ENCODE measurements around the gene STRIT1.
A peak's percentile ranks its signal among the peaks of the same experiment; 100 is the strongest.
"Not testable (repeated sequence)": the region's sequence is repeated elsewhere in the genome, so short reads cannot be mapped to it uniquely, and the experiment has no call there.

Gene STRIT1

DNA sequence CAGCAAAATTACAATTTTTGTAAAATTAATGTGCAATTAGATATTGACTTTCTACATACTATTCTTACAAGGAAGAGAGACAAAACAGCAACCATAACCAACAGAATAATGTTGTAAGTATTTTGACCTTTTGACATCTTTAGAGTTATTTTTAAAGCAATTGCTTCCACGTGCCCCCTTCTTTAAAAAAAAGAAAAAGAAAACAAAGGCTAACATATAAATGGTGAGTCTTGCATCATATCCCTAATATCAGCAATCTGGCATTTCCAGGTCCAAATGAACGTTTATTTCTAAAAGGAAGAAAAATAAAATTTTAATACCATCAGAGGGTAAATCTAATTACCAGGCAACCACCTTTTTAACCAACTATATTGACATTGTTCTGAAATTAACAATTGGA, 19.3 kb upstream of the STRIT1 start:
- DNase-seq = no peak

DNA sequence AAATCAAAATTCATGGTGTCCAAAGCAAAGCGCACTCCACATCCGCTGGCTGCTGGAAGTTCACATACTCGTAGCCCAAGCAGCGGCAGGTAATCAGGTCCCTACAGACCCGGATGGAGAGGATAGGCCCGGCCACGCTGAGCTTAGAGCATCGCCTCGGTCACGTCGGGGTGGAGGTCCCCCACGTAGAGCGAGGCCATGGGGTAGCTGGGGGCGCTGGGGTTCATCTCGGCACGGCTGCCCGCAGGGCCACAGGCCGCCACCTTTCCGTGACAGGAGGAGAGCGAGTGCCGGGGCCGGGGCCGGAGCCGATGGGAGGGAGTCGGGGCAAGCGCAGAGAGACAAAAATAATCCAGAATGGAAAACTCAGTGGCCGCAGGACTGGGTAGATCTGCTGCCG, 16.1 kb upstream of the STRIT1 start:
- DNase-seq = no peak

DNA sequence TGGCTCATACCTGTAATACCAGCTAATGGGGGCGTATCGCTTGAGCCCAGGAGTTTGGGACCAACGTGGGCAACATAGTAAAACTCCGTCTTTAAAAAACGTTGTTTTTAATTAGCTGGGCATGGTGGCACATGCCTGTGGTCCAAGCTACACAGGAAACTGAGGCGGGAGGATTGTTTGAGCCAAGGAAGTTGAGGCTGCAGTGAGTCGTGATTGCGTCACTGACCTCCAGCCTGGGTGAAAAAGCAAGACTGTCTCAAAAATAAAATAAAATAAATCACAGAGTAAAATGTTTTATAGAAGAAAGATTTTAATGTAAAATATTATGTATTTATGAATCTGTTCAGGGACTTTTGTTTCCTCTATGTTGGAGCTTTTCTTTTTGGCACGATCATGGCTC, 15.3 kb upstream of the STRIT1 start:
- no peak for DNase-seq

DNA sequence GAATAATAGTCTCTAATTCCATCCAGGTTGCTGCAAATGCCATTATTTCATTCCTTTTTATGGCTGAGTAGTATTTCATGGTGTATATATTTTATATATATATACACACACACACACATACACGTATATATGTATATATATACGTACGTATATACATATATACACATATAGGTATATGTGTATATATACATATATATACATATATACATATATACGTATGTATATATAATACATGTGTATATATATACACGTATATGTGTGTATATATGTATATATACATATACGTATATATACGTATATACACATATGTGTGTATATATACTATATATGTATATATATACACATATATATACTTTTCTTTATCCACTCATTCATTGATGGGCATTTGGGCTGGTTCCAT, 13.7 kb upstream of the STRIT1 start:
- no peak for DNase-seq

DNA sequence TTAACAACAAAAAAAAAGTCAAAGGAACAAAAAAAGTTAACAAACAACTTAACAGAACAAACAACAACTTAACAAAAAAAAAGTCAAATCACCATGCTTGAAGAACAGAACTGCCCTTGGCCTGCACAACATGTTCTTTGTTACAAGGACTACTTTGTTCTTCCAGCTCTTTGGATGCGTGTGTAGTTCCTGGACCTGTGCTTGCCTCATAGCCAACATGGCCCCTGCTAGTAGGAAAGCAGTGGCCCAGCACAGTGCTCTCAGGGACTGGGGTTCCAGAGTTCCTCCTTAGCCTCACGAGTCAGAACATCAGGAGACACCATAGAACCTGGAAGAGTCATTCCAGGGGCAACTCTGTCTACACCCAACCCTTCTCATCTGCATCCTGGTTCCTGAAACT, 10.9 kb upstream of the STRIT1 start:
- DNase-seq = no peak

DNA sequence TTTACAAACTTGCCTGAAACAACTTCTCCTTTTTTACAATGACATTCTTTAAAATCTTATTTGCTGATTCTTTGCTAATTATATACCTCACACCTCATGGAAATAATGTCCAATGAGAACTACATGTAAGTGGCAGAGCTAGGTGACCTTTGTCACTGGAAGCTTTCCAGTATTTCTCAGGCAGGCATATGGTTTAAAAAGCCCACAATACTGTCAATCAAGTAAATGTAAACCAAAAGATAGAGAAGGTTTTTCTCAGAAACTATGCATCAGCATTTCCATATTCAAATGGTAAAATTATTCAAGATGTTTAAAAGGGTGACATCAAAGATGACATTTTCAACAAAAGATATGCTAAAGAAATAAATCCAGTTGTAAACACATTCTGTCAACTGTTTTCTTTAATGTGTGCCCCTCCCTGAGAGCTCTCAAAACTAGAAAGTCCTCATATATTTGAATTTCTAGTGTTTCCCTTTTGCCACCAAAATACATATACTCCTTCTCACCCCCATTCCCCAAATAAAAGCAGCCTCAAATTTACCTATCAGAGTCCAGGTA, 10.1 kb upstream of the STRIT1 start:
- DNase-seq = no peak

DNA sequence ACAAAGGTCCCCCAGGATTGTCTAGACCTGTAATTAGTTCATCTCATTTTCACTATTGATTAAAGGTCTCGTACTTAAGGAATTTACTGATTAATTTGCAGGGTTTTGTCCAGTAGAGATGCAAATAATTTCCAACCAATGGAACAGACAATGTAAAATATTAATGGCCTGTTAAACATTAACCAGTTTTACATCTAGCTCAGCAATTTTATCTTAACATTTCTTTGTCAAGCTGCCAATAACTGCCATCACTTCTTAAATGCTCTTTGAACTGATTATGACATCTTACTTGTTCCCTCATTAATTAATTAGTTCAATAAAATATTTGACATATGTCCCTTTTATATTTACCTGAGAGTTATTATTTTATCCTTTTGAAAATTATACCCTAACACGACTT, 9.4 kb upstream of the STRIT1 start:
- no peak for DNase-seq

DNA sequence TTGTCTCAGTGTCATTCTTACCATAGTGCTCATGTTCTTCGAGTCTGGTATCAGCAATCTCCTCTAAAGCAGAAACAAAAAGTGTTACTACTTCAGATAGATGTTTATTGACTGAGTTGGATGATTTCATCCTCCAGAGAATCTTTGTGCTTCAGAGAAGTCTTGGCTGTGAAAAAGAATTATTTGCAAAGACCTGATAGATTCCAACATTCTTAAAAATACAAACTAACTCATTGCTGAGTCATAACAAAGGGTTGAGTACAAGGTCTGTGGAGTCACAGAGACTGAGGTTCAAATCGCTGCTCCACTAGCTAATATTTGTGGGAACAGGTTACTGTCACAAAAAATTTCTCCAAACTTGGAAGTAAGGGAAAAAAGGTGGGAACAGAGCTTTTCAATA, 9.0 kb upstream of the STRIT1 start:
- DNase-seq = no peak

DNA sequence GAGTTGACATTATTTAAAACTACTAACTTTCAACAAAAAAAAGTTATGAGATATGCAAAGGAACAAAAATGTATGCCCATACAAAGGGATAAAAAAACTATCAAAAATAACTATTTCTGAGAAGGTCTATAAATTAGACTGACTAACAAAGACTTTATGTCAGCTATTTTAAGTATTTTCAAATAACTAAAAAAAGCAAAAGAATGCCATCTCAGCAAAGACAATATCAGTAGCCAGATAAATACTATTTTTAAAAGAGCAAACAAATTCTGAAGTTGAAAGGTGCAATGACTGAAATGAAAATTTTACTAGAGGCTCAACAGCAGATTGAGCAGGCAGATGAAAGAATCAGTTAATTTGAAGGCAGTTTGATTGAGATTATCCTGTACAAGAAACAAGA, 3.6 kb upstream of the STRIT1 start:
- DNase-seq = no peak

DNA sequence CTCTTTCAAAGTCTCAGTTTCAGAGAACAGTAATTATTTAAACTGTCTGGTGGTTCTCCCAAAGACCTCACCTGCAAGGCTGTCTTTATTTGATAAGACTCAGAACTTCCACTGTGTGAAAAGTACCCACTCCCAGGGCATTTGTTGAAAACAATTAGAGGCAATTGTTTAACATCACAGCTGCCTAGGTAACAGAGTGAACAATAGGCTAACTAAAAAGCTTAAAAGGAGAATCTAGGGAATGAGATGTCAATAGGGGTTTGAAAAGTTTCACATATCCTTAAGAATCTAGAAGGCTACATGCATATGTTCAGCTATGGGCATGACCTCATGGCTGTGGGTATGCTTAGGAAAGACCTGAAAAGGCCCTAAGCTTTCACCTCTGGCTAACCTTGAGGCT, 2.9 kb upstream of the STRIT1 start:
- no peak for DNase-seq

DNA sequence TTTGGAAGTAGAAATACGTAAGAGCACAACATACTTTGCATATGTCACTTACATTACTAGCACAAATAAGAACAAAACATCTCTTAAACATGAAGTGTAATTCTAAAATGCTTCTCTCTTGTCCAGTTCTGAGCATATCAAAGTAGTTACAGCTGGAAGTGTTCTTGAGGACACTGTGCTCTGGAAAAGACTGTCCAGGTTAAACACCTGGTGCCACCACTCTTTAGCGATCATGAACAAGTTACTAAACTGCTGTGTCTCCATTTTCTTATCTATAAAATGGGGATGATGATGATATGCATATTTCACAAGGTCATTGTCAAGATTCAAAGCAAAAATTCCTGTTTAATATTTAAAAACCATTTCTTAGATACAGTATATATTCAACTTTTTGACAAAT, 790 bp downstream of the STRIT1 start:
- DNase-seq = no peak

DNA sequence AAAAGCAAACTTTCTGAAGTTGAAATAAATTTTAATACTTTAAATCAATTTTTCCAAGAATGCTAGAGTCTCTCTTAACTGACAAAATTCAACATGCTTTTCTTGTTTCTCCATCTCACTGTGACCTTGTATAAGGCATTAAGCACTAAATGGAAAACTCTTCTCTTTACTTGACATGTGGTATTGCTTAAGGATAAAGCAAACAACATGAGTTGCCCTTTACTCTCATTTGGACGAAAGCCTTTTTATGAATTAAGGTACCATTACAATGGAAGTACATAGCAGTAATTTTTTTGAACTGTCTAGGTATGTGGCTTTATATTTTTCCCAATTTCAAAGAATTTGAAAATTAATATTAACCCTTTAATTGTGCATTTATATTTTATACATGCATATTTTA, 1.4 kb downstream of the STRIT1 start:
- DNase-seq = no peak

DNA sequence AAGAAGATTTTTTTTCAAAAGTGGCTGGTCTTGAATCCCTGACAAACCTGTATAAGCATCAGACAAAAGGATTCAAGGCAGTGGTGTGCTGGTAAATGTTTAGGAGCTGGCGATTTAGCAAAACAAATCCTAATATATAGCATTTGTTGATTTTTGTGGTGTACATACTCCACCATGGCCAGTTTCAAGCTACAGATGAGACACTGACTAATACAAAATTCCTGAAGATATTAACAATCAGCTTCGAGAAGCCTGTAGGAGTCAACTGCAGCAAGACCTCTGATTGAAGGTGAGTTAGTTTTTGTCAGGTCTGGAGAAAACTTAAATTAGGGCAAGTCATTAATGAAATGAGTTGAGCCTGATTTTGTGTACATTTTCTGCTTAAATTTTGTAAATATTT, 6.7 kb downstream of the STRIT1 start:
- no peak for DNase-seq

DNA sequence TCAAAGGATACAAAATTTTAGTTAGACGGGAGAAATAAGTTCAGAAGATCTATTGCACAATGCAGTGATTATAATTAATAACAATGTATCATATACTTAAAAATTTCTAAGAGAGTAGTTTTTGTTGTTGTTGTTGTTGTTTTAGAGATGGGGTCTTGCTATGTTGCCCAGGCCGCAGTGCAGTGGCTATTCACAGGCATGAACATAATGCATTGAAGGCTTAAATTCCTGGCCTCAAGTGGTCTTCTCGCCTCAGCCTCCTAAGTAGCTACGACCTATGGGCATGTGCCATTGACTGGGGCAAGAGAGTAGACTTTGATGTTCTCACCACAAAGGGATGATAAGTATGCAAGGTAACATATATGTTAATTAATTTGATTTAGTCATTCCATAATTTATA, 7.5 kb downstream of the STRIT1 start:
- DNase-seq = no peak

DNA sequence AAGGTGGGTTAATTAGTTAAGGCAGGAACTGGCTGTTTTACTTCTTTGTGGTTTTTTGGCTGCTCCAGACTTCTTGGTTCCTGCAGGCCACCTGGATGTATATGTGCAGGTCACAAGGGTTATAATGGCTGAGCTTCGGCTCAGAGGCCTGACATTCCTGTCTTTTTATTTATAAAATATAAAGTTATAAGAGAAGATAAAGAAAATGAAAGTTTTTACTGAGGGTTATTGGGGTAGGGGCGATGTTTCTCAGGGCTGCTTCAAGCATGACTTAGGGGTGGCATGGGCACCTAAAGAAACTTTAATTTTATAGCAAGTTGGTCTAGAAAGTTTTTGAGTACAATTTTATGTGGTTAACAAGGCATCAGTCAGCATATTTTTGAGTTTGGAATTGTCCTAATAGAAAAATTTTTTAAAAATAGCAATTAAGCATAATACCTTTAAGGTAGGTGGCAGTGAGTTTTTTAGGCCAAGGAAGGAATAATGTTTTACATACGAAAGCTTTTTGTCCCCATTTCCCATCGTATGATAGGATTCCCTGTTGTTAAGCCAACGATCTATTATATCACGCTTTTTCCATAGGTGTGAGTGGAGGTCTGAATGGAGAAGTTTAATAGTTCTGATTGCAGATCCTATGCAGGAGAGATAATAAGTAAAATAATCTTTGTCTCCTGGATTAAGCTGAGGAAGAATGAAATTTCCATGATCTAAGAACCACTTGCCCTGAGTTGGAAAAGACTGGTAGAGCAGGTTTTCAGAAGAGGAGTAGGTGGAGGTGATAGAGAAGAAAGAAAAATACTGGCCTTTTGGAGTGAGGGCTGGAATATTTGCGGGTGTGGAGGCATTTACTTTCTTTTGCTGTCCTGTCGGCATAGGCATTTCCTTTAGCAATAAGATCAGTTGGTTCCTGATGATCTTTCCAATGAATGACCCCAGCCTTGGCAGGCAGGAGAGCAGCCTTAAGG, 10.1 kb downstream of the STRIT1 start:
- DNase-seq = no peak

DNA sequence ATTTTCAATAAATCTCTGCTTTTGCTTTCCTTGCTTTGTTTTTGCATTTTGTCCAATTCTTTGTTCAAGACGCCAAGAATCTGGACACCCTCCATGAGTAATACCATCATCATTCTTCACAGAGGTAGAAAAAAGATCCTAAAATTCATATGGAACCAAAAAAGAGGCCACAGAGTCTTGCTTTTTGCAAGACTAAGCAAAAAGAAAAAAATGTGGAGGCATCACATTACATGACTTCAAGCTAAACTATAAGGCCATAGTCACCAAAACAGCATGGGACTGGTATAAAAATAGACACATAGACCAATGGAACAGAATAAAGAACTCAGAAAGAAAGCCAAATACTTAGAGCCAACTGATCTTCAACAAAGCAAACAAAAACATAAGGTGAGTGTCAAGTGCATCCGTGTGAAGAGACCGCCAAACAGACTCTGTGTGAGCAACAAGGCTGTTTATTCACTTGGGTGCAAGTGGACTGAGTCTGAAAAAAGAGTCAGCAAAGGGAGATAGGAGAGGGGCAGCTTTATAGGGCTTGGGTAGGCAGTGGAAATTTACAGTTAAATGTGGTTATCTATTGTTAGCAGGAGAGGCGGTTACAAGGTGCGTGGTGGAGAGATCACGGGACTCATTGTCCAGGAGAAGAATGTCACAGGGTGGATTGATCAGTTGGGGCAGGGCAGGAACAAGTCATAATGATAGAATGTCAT, 10.9 kb downstream of the STRIT1 start:
- DNase-seq = no peak

DNA sequence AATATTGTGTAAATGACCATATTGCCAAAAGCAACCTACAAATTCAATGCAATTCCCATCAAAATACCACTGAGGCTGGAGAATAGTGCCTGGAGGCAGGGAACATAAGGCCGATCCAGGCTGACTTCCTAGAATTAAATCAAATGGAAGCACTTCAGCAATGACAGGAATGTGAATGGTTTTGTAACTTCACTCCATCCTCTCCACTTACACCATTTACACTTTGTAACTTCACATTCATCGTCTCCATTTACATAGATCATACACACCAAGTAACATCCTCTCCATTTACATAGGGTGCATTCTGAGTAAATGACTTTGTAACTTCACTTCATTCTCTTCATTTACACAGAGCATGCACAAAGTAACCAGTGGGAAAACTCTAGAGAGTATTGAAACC, 11.6 kb downstream of the STRIT1 start:
- DNase-seq = no peak

DNA sequence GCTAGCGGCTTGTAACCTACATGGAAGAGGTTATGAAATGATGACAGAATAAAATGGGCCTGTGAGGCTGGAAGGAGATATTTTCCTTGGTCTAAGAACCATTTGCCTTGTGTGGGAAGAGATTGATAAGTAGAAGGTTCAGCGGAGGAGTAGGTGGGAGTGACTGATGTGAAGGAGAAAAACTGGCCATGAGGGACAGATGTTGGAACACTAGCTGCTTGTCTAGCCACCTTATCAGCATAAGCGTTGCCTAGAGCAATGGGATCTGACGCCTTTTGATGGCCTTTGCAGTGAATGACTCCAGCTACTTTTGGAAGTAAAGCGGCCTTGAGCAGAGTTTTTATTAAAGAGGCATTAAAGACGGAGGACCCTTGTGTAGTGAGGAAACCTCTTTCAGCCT, 17.4 kb downstream of the STRIT1 start:
- not testable (repeated sequence) for DNase-seq

DNA sequence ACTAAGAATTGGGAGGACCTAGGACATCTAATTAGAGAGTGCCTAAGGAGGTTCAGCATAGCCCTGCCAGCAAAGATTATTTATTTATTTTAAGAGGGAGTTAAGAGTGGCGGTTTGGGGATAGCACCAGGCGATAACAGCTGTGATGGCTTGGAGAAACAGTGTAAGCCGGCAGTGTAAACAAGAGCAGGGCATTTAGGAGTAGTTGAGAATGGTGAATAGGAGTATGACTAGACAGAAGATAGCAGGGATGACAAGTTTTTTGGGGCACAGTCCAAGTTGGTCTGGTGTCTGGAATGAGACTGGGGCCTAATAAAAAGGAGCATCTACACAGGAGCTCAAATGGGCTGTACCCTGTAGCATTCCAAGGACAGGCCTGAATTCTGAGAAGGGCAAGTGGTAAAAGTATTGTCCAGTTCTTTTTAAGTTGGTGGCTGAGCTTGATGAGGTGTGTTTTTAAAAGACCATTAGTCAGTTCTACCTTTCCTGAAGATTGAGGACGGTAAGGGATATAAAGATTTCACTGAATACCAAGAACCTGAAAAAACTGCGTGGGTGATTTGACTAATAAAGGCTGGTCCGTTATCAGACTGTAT, 18.2 kb downstream of the STRIT1 start:
- DNase-seq = not testable (repeated sequence)

DNA sequence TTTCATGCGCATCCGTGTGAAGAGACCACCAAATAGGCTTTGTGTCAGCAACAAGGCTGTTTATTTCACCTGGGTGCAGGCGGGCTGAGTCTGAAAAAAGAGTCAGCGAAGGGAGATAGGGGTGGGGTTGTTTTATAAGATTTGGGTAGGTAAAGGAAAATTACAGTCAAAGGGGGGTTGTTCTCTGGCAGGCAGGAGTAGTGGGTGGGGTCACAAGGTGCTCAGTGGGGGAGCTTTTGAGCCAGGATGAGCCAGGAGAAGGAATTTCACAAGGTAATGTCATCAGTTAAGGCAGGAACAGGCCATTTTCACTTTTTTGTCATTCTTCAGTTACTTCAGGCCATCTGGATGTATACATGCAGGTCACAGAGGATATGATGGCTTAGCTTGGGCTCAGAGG, 19.0 kb downstream of the STRIT1 start:
- DNase-seq = not testable (repeated sequence)

DNA sequence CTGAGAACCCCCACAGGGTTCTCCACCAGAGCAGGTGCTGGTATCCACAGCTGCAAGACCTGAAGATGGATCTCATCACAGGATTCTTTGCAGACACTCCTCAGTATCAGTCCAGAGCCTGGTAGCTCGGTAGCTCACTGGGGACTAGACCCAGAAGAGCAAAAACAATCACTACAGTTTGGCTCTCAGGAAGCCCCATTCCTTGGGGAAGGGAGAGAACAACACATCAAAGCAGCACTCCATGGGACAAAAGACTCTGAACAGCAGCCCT, 22.2 kb downstream of the STRIT1 start:
- no peak for DNase-seq

DNA sequence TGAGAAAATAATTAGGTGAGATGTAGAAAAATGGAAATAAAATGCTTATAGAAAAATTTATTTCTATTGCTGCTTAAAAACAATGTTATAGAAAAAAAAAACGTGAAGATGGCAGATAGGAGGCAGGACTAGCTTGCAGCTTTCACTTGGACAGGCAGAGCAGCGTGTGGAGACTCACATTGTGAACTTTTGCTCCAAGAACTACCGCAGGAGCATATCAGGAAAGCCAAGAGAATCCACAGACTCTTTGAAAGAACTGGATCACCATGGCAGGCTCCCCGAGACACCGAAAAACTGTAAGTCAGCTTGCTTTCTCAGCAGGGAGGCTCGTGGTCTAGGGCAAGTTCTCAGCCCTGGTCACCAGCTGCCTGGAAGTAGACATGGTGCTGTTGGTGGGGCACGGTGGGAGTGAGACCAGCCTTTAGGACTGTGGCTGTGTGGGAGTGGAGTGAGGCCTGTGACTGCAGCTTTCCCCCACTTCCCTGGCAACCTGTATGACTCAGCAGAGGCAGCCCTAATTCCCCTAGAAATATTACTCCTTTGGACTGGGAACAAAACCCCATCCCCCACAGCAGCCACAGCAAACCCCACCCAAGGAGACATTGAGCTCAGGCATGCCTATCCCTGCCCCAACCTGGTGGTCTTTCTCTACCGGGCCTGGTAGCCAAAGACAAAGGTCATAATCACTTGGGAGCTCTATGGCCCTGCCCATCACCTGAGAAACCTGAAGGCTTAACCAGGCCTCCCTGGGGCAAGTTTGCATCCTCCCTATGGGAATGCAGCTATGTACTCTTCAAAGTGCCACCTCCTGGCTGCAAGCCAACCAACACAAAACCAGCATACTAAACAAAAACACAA, 22.8 kb downstream of the STRIT1 start:
- DNase-seq = peak in 3 of 4 experiments; percentile 24 to 39 (median 30)

DNA sequence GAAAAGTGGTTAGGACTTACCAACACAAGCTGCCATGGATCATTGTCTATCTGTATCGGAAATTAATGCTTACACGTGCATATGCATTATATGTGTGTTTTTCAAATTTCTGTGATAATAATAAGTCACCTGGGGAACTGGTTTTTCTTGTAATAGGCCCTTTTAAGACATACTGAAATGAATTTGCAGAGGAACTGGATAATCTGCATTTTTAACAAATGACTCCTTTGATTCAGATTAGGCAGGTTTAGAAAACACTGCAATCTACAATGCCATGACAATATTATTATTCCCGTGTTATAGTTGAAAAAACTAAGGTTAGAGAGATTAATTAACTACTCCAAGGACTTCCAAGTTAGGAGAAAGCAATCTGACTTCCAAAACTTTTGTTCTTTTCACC, 23.4 kb downstream of the STRIT1 start:
- no peak for DNase-seq

All from suppressor macrophage (primary cell).